ENCODE results near the gene RASAL2.
"Not testable (repeated sequence)": the region's sequence is repeated elsewhere in the genome, so short reads cannot be mapped to it uniquely, and the experiment has no call there.

The RASAL2 gene

GRCh38 chr1:178492341-178492740, 398.4 kb downstream of the RASAL2 start:
- DNase-seq (ENCODE audit: low spot score) = no peak

- DNase-seq (ENCODE audit: low spot score) = no peak
Observed at GRCh38 chr1:178493301-178493741, 399.4 kb downstream of the RASAL2 start.

GRCh38 chr1:178494569-178494971, 400.7 kb downstream of the RASAL2 start:
- DNase-seq (ENCODE audit: low spot score) = no peak

GRCh38 chr1:178495158-178495557, 401.3 kb downstream of the RASAL2 start:
- no peak for DNase-seq (ENCODE audit: low spot score)

GRCh38 chr1:178495741-178496409, 402.0 kb downstream of the RASAL2 start:
- DNase-seq (ENCODE audit: low spot score) = no peak

GRCh38 chr1:178496410-178497135, 402.7 kb downstream of the RASAL2 start, which contains the start of gene CLEC20A:
Gene CLEC20A (minus strand): TSS chr1:178496964. CDS start chr1:178496939, 25 bp downstream.
- no peak for DNase-seq (ENCODE audit: low spot score)

- DNase-seq (ENCODE audit: low spot score) = no peak
Observed at GRCh38 chr1:178497903-178498478, 404.1 kb downstream of the RASAL2 start.

GRCh38 chr1:178498896-178499675, 405.2 kb downstream of the RASAL2 start:
- no peak for DNase-seq (ENCODE audit: low spot score)

GRCh38 chr1:178500091-178500770, 406.3 kb downstream of the RASAL2 start:
- DNase-seq (ENCODE audit: low spot score) = no peak

- DNase-seq (ENCODE audit: low spot score) = no peak
Observed at GRCh38 chr1:178500936-178501554, 407.1 kb downstream of the RASAL2 start.

- DNase-seq (ENCODE audit: low spot score) = peak; percentile 51
Observed at GRCh38 chr1:178501705-178502329, 407.9 kb downstream of the RASAL2 start.

- DNase-seq (ENCODE audit: low spot score) = no peak
Observed at GRCh38 chr1:178502330-178502714, 408.4 kb downstream of the RASAL2 start.

GRCh38 chr1:178502856-178503255, 409.0 kb downstream of the RASAL2 start:
- no peak for DNase-seq (ENCODE audit: low spot score)

GRCh38 chr1:178503316-178503715, 409.4 kb downstream of the RASAL2 start:
- DNase-seq (ENCODE audit: low spot score) = not testable (repeated sequence)

- no peak for DNase-seq (ENCODE audit: low spot score)
Observed at GRCh38 chr1:178503849-178504248, 409.9 kb downstream of the RASAL2 start.

- DNase-seq (ENCODE audit: low spot score) = no peak
Observed at GRCh38 chr1:178504286-178504685, 410.4 kb downstream of the RASAL2 start.

GRCh38 chr1:178506177-178506576, 412.3 kb downstream of the RASAL2 start:
- no peak for DNase-seq (ENCODE audit: low spot score)

- no peak for DNase-seq (ENCODE audit: low spot score)
Observed at GRCh38 chr1:178506669-178507068, 412.8 kb downstream of the RASAL2 start.

- no peak for DNase-seq (ENCODE audit: low spot score)
Observed at GRCh38 chr1:178509414-178510007, 415.6 kb downstream of the RASAL2 start.

GRCh38 chr1:178510155-178510554, 416.3 kb downstream of the RASAL2 start:
- DNase-seq (ENCODE audit: low spot score) = no peak

All from pons (tissue), 1 donor.